ENCODE measurements around the gene KRTAP10-2. TPM values are rescaled to one million over a fixed set of nuclear protein-coding genes. Genes with fewer than 3 reads are reported as not detected.

The KRTAP10-2 gene
- total RNA-seq, 1 experiment from 2014 or later: not detected

DNA sequence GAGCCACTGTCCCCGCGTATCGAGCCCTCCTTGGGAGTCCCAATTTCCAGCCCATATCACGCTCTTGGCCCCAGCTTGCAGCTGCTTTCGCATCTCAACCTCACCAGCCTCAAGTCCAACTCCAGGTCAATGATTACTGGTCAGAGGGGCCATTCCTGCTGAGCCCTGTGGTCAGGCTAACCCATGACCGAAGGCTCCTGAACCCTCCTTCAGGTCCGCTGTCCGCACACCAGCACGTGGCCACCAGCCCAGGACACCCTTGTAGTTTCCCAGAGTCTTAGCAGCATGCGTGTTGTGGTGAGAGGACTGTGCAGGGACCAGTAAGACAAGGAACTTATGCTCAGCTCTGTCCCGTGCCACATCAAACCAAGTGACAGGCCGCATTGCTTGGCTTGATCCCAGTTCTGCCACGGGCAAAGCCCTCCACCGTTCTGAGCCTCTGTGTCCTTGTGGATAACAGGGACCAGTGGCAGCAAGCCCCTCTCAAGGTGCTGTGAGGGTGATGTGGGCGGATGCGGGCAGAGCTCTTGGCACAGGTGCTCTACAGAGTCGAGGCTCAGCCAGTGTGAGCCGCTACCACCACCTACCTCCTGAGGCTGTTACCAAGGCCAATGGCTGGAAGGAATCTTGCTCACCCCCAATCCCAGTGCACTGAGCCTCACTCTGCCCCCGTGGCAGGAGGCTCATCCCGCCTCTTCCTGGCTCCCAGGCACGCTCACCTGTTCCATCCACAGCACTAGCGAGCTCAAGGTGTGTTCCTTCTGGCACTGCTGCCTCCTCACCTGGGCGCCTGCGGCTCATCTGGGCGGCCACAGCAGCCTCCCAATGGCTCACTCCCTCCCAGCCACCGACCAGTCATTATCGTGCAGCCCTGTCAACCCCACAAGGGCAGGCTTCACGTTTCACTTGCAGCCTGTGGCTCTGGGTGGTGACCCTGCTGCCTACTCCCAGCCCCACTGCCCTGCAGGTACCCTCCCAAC, 31.7 kb downstream of the KRTAP10-2 start:
- no peaks in the 10 kb centered on the region for H3K4me1 Mint-ChIP-seq (ENCODE audit: insufficient read depth, unreplicated experiment)
- H3K4me3 Mint-ChIP-seq (ENCODE audit: unreplicated experiment): no peak overlapping the region
- no peaks in the 10 kb centered on the region for H3K9me3 Mint-ChIP-seq (ENCODE audit: unreplicated experiment)
- H3K36me3 Mint-ChIP-seq (ENCODE audit: insufficient read depth, unreplicated experiment): no peaks in the 10 kb centered on the region
- no TSS peak for BruUV-seq (replicated peaks)
- CTCF ChIA-PET: interaction anchor here (1.2 to 2.0 kb wide), 2 partner anchors 9 to 274 kb away, joined by 4 to 5 read pairs; no protein-coding TSS in a partner anchor
- TF ChIP-seq, protein P1, sequence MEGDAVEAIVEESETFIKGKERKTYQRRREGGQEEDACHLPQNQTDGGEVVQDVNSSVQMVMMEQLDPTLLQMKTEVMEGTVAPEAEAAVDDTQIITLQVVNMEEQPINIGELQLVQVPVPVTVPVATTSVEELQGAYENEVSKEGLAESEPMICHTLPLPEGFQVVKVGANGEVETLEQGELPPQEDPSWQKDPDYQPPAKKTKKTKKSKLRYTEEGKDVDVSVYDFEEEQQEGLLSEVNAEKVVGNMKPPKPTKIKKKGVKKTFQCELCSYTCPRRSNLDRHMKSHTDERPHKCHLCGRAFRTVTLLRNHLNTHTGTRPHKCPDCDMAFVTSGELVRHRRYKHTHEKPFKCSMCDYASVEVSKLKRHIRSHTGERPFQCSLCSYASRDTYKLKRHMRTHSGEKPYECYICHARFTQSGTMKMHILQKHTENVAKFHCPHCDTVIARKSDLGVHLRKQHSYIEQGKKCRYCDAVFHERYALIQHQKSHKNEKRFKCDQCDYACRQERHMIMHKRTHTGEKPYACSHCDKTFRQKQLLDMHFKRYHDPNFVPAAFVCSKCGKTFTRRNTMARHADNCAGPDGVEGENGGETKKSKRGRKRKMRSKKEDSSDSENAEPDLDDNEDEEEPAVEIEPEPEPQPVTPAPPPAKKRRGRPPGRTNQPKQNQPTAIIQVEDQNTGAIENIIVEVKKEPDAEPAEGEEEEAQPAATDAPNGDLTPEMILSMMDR (IDR thresholded peaks at IDR 0.05; ENCODE audit: unreplicated experiment): no peak
- no peak for DNase-seq (ENCODE audit: unreplicated experiment)
- intact Hi-C loops (cut with micrococcal nuclease): no loop called here
- POLR2A ChIA-PET: no interaction called here
- H3K27me3 Mint-ChIP-seq (ENCODE audit: insufficient read depth, unreplicated experiment): peaks cover 16% of the 10 kb centered on the region
- no peak overlapping the region for H3K27ac Mint-ChIP-seq (ENCODE audit: low read depth, unreplicated experiment)

DNA sequence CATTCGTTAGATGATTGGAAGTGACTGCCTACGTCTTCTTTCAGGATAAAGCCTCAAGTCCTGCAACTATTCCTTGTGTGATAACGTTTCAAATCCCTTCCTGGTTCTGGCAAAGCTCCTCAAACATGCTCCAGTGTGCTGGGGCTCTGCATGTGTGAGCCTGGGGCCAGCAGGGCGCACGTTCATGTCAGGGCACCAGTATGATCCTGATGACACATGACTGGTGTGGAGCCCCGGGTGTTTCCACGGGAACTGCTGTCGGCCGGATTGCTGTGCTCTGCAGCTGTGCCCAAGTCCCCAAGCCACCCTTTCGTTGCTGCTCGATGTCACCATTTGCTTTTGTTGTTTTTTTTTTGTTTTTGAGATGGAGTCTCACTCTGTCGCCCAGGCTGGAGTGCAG, 32.6 kb downstream of the KRTAP10-2 start:
- ChIA-PET CTCF (interaction anchor here (1.2 to 2.0 kb wide), 2 partner anchors 8 to 275 kb away, joined by 4 to 5 read pairs; no protein-coding TSS in a partner anchor), POLR2A (no interaction called here)
- no peak overlapping the region for H3K4me3 Mint-ChIP-seq (ENCODE audit: unreplicated experiment)
- peaks cover 16% of the 10 kb centered on the region for H3K27me3 Mint-ChIP-seq (ENCODE audit: insufficient read depth, unreplicated experiment)
- TF ChIP-seq, protein P1 (IDR thresholded peaks at IDR 0.05; ENCODE audit: unreplicated experiment): no peak
- no peak overlapping the region for H3K27ac Mint-ChIP-seq (ENCODE audit: low read depth, unreplicated experiment)
- DNase-seq (ENCODE audit: unreplicated experiment): no peak
- H3K9me3 Mint-ChIP-seq (ENCODE audit: unreplicated experiment): no peaks in the 10 kb centered on the region
- intact Hi-C loops (cut with micrococcal nuclease): no loop called here
- H3K36me3 Mint-ChIP-seq (ENCODE audit: insufficient read depth, unreplicated experiment): no peaks in the 10 kb centered on the region
- no TSS peak for BruUV-seq (replicated peaks)
- no peaks in the 10 kb centered on the region for H3K4me1 Mint-ChIP-seq (ENCODE audit: insufficient read depth, unreplicated experiment)

DNA sequence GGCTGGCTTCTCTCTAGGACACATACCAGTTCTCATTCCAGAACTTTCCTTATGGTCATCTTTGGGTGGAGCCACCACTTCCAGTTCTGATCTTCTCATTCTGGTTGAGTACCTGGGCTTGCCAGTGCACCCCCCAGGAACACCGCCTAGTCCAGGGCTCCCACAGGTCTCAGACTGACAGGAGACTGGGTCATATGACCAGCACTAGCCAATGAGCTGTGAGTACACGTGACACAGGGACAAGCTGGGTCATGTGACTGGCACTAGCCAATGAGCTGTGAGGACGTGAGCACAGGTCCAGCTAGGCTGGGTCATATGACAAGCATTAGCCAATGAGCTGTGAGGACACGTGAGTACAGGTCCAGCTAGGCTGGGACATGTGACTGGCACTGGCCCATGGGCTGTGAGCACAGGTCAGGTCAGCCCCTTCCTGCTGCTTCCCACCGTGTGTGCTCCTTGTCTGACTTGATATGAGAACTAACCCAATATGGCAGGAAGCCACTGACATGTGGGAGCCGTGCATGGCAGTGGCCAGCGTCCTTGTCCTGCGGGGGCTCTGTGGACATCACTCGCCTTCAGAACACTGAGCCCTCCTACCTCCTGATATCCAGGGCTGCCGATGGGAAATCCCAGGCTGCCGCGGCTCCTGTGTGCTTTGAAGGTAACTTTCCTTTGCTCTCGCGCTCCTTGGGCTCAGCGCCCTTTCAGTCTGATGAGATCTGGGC, 34.0 kb downstream of the KRTAP10-2 start:
- no peaks in the 10 kb centered on the region for H3K36me3 Mint-ChIP-seq (ENCODE audit: insufficient read depth, unreplicated experiment)
- DNase-seq (ENCODE audit: unreplicated experiment): no peak
- no peaks in the 10 kb centered on the region for H3K4me1 Mint-ChIP-seq (ENCODE audit: insufficient read depth, unreplicated experiment)
- no peak overlapping the region for H3K27ac Mint-ChIP-seq (ENCODE audit: low read depth, unreplicated experiment)
- peaks cover 16% of the 10 kb centered on the region for H3K27me3 Mint-ChIP-seq (ENCODE audit: insufficient read depth, unreplicated experiment)
- ChIA-PET CTCF (interaction anchor here (0.6 to 1.0 kb wide), 2 partner anchors 191 to 276 kb away, joined by 3 read pairs; no protein-coding TSS in a partner anchor), POLR2A (interaction anchor here (0.7 kb wide), 1 partner anchor 13 kb away, joined by 3 read pairs; no protein-coding TSS in a partner anchor)
- intact Hi-C loops (cut with micrococcal nuclease): no loop called here
- no peaks in the 10 kb centered on the region for H3K9me3 Mint-ChIP-seq (ENCODE audit: unreplicated experiment)
- no TSS peak for BruUV-seq (replicated peaks)
- no peak overlapping the region for H3K4me3 Mint-ChIP-seq (ENCODE audit: unreplicated experiment)
- TF ChIP-seq, protein P1 (IDR thresholded peaks at IDR 0.05; ENCODE audit: unreplicated experiment): no peak

DNA sequence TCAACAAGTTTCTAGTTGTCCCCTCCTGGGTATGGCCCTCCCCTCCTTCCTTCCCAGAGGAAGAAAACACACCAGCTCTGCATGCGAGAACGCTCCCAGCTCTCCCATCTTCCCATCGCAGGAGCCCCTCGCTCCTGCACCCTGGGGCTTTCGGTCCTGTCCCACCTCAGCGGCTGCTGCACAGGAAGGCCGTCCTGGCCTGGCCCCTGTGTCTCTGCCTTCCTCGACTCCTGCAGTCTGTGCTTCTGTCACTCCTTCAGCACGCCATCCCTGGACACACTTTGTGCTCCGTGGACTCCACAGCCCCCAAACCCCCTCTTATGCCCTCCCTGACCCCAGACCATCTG, 34.5 kb downstream of the KRTAP10-2 start:
- H3K9me3 Mint-ChIP-seq (ENCODE audit: unreplicated experiment): no peaks in the 10 kb centered on the region
- peaks cover 20% of the 10 kb centered on the region for H3K27me3 Mint-ChIP-seq (ENCODE audit: insufficient read depth, unreplicated experiment)
- no TSS peak for BruUV-seq (replicated peaks)
- H3K36me3 Mint-ChIP-seq (ENCODE audit: insufficient read depth, unreplicated experiment): no peaks in the 10 kb centered on the region
- DNase-seq (ENCODE audit: unreplicated experiment): no peak
- intact Hi-C loops (cut with micrococcal nuclease): no loop called here
- ChIA-PET CTCF (interaction anchor here (1.0 to 1.2 kb wide), 2 partner anchors 226 to 277 kb away, joined by 3 read pairs; no protein-coding TSS in a partner anchor), POLR2A (no interaction called here)
- H3K4me1 Mint-ChIP-seq (ENCODE audit: insufficient read depth, unreplicated experiment): no peaks in the 10 kb centered on the region
- no peak overlapping the region for H3K27ac Mint-ChIP-seq (ENCODE audit: low read depth, unreplicated experiment)
- H3K4me3 Mint-ChIP-seq (ENCODE audit: unreplicated experiment): no peak overlapping the region
- TF ChIP-seq, protein P1 (IDR thresholded peaks at IDR 0.05; ENCODE audit: unreplicated experiment): no peak
